Thyroid gland (tissue), 4 donors: ENCODE results near the gene SND1. TPM values are rescaled to one million over a fixed set of nuclear protein-coding genes. Genes with fewer than 3 reads are reported as not detected.

Source experiments
- DNase-seq, 2 donors: peaks; one replicate each; pipeline ENCODE4 v3.0.0-alpha.2; 2019
- H3K27ac ChIP-seq, 3 donors: fragments of 200-600 bp; sonication (generic); 1 replicate in 2 of 3; 2 replicates in 1 of 3; pipeline ENCODE4 v1.5.1; 2016 to 2019; ENCODE audit warnings: mild to moderate bottlenecking in 1 of 3, moderate library complexity in 1 of 3
- H3K27me3 ChIP-seq: fragments of 200-600 bp; sonication (generic); one replicate; pipeline ENCODE4 v1.5.1; 2019
- H3K36me3 ChIP-seq, 2 donors: fragments of 200-600 bp; sonication (generic); one replicate each; pipeline ENCODE4 v1.5.1; 2016 to 2019
- H3K4me1 ChIP-seq, 2 donors: fragments of 200-600 bp; sonication (generic); one replicate each; pipeline ENCODE4 v1.5.1; 2017 to 2019
- H3K4me3 ChIP-seq, 3 donors: fragments of 200-600 bp; sonication (generic); replicated peaks in 1 of 3; 1 replicate in 2 of 3; 2 replicates in 1 of 3; pipeline ENCODE4 v1.5.1; 2016; ENCODE audit warnings: mild to moderate bottlenecking in 1 of 3
- H3K9me3 ChIP-seq: fragments of 200-600 bp; sonication (generic); one replicate; pipeline ENCODE4 v1.5.1; 2017
- CTCF ChIP-seq, 6 experiments: fragments of 200-600 bp in 3 of 6; fragments of 450-650 bp in 3 of 6; sonication (generic) in 3 of 6; IDR thresholded peaks; one replicate each; pipeline ENCODE4 v1.5.1; 2016 to 2019; ENCODE audit warnings: antibody characterized with exemption in 6 of 6, mild to moderate bottlenecking in 2 of 6, inconsistent platforms in 1 of 6, moderate library complexity in 1 of 6
- POLR2A ChIP-seq, 2 donors: fragments of 450-650 bp; IDR thresholded peaks; one replicate each; pipeline ENCODE4 v1.6.1; 2017; ENCODE audit warnings: antibody characterized with exemption in 2 of 2, mild to moderate bottlenecking in 2 of 2, moderate library complexity in 1 of 2
- WGBS, 2 donors: methylation state at CpG; one replicate each; pipeline ENCODE4 v1.1.5; 2017; 5-methylcytosine and 5-hydroxymethylcytosine counted together
- intact Hi-C: fragments of 100-400 bp; cut with DNase I; formaldehyde crosslinking; loops from one replicate; pipeline ENCODE4 v1.15.1; 2023
- total RNA-seq, 4 donors: library from RNA; depleted of rRNA; stranded (reverse); fragments of >200 nt; gene quantifications; one replicate each; pipeline ENCODE4 v1.2.3, GENCODE V29; 2016

SND1 gene
- total RNA-seq, 4 donors from 2014 or later, result 126 to 167 (median 144) TPM

GRCh38 chr7:127618042-127618441 is 34.0 kb upstream of the SND1 start, which contains the start of gene PAX4:
PAX4 (minus strand) TSS chr7:127618142; CDS start chr7:127615928, 2,214 bp downstream.
- Histone ChIP-seq H3K4me1 (no peaks in the 10 kb centered on the region), H3K27ac (no peak within 1 kb of the TSS), H3K4me3 (no peak within 1 kb of the TSS), H3K9me3 (no peaks in the 10 kb centered on the region), H3K36me3 (no peaks in the 10 kb centered on the region), H3K27me3 (no peaks in the 10 kb centered on the region)
- 7 to 36% methylated on average over 1 to 2 of the region's 2 CpGs for WGBS, 2 donors
- no peak for DNase-seq
- intact Hi-C loops, result no loop called here
- TF ChIP-seq POLR2A (IDR thresholded peaks at IDR 0.05) (no peak), CTCF (IDR thresholded peaks at IDR 0.05) (no peak)

DNA sequence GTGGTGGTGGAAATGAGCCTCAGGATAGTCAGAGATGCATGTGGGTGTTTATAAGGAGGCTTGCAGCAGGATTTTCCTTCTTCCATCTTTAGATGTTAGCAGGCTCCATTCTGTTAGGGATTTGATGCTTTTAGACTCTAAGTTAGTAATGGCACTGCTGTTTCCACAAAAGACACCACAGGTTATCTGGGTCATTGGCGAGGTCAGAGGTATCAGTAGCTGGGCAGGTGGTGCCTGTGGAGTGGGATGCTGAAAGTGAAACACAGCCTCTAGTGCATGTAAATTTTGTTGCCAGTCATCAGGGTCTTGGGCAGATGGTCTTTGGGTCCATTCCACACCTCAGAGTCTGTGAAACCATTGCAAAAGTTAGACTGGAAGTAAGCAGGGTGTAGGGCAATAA is 33.2 kb upstream of the SND1 start:
- no peak for TF ChIP-seq CTCF (IDR thresholded peaks at IDR 0.05)
- TF ChIP-seq POLR2A (IDR thresholded peaks at IDR 0.05), result no peak
- Histone ChIP-seq H3K4me1 (no peaks in the 10 kb centered on the region), H3K36me3 (no peaks in the 10 kb centered on the region), H3K9me3 (no peaks in the 10 kb centered on the region), H3K27me3 (no peaks in the 10 kb centered on the region), H3K4me3 (no peak overlapping the region), H3K27ac (no peak overlapping the region)
- intact Hi-C loops, result no loop called here
- no peak for DNase-seq
- 75% methylated on average over 1 of the region's 1 CpG for WGBS, 2 donors

DNA sequence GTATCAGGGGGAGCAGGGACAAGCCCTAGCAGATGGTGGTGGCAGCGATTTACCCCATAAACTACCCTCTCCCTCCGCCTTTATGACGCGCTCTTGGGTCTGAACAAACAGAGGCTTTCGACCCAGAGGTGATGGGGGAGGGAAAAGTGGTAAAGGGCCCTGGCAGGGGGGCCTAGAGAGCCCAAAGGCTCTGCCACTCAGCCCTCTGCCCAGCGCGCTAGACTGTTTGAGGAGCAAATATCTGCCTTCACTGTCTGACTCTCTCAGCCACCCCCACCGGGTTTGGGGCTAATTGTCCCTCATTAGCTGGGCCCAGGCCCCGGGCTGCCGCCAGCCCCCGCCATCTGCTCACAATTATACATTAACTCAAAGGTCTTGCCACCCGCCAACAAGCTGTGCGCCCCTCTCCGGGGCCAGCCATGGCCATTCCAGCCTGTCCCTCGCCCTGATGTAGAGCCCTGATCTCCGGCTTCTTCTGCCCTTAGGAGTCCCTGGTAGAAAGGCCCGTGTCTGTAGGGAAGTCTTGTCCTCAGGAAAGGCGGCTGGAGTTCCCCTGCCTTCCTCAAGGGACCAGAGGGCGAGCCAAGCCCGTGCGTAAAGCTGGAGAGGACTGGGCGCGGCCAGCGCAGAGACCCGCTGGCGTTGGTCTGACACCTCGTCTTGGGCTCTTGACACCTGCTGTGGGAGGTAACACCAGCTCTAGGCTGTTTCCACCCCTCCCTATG is 32.2 kb upstream of the SND1 start:
- Histone ChIP-seq H3K4me3 (no peak overlapping the region), H3K27ac (no peak overlapping the region), H3K4me1 (no peaks in the 10 kb centered on the region), H3K27me3 (no peaks in the 10 kb centered on the region), H3K9me3 (no peaks in the 10 kb centered on the region), H3K36me3 (no peaks in the 10 kb centered on the region)
- 6 to 9% methylated on average over 21 to 27 of the region's 27 CpGs for WGBS, 2 donors
- no peak for DNase-seq
- intact Hi-C loops, result no loop called here
- no peak for TF ChIP-seq CTCF (IDR thresholded peaks at IDR 0.05)
- no peak for TF ChIP-seq POLR2A (IDR thresholded peaks at IDR 0.05)

DNA sequence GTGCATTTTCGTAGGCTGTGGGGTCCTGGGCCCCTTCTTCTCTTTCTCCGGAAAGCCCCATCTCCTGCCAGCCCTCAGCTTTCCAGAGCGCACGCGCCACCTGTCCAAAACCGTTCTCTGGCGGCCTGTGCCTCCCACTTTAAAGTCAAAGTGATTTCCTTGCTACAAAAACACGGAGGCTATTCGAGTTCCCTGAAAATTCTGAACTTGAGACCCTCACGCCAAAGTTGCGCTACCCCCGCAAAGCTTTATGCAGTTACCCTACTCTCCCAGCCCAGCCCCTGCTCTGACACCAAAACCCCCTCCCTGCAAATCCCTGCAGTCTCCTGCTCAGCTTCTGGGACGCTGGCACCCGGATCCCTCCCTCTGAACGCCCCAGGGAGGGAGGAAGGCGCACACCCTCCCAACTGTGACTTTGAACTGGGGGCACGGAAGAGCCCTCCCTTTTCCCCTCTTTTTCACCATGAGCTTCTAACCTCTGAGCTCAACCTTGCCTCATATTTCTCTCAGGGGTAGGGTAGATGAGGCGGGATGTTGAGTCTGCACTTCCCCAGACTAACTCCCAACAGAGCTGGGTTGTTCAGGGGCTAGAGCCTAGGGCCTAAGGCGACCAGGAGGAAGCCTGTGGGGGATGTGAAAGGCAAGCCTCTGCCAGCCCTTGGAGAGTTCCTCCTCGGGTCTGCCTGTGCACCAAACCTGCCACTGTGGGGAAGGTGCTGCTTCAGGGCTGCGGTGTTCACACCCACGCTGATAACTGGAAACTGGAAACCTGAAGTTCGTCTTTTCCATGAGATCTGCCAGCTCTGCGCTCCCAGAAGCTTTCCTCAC is 31.4 kb upstream of the SND1 start:
- WGBS, 2 donors, result 2 to 3% methylated on average over 22 to 24 of the region's 24 CpGs
- H3K4me1 ChIP-seq, result no peaks in the 10 kb centered on the region
- intact Hi-C loops, result no loop called here
- no peaks in the 10 kb centered on the region for H3K27me3 ChIP-seq
- TF ChIP-seq POLR2A (IDR thresholded peaks at IDR 0.05) (no peak), CTCF (IDR thresholded peaks at IDR 0.05) (no peak)
- no peak overlapping the region for H3K4me3 ChIP-seq
- H3K9me3 ChIP-seq, result no peaks in the 10 kb centered on the region
- H3K27ac ChIP-seq, result no peak overlapping the region
- H3K36me3 ChIP-seq, result no peaks in the 10 kb centered on the region
- DNase-seq, result no peak

DNA sequence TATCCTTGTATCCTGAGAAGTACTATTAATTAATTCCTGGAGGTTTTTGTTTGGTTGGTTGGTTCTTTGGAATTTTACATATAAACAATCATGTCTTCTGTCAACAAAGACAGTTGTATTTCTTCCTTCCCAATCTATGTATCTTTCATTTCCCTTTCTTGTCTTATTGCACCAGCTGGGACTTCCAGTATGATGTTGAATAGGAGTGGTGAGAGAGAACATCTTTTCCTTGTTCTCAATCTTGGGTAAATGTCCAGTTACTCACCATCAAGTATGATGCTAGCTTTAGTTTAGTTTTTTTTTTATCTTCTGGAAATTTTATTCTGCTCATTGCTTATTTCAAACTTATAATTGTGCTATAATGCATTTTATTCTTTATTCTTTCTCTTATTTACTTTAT is 26.7 kb upstream of the SND1 start:
- Histone ChIP-seq H3K36me3 (no peaks in the 10 kb centered on the region), H3K4me1 (no peaks in the 10 kb centered on the region), H3K4me3 (no peak overlapping the region), H3K9me3 (no peaks in the 10 kb centered on the region), H3K27me3 (no peaks in the 10 kb centered on the region), H3K27ac (no peak overlapping the region)
- no peak for DNase-seq
- TF ChIP-seq POLR2A (IDR thresholded peaks at IDR 0.05) (no peak), CTCF (IDR thresholded peaks at IDR 0.05) (no peak)
- intact Hi-C loops, result no loop called here
